C4-2B (cell line): Measurements from ENCODE around the gene SYTL5.

Source experiments
- CTCF ChIP-seq: fragments of 450-650 bp; conservative IDR thresholded peaks from 2 replicates; pipeline ENCODE4 v1.5.1; 2017; ENCODE audit warnings: mild to moderate bottlenecking
- ZFX ChIP-seq: fragments of 450-650 bp; IDR thresholded peaks from 2 replicates; pipeline ENCODE4 v1.6.1; 2017

- no peak for TF ChIP-seq CTCF
- TF ChIP-seq ZFX, result no peak
These were observed 32.1 kb downstream of the SYTL5 start for GRCh38 chrX:38038501-38038900.
